ENCODE data around the gene RGS13.

RGS13 gene

GRCh38 chr1:192689459-192689858 is 53.5 kb downstream of the RGS13 start:
- no peak for DNase-seq

- DNase-seq, result no peak
Observed at GRCh38 chr1:192691041-192691440, 55.1 kb downstream of the RGS13 start.

DNA sequence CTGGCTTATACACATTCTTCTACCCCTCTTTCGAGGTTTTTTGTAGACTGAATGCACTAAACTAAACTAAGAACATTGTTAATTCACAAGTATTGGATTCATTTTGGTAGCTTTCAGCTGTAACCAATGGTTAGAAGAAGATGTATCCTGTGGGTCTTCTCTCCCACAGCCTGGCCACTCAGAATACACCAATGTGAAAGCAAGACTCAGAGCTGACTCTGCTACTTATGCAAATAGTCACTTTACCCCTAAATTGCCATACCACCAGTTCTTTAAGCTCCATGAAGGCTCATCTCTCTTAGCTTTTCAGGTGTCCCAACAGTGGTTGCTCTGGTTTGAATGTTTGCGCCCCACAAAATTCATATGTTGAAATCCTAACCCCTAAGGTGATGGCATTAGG is 60.1 kb downstream of the RGS13 start:
- no peak for DNase-seq

DNA sequence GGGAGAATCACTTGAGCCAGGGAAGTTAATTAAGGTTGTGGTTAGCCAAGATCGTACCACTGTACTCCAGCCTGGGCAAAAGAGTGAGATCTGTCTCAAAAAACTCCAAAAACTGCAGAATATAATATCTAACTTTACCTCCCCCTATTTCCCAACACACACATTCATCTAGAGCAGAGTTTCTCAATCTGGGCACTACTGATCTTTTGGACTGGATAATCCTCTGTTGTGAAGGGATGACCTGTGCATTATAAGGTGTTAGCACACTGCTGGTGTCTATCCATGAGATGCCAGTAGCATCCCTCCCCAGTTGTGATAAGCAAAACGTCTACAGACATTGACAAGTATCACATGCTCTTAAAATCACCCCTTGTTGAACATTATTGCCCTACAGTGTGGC is 61.8 kb downstream of the RGS13 start:
- DNase-seq, result no peak

DNA sequence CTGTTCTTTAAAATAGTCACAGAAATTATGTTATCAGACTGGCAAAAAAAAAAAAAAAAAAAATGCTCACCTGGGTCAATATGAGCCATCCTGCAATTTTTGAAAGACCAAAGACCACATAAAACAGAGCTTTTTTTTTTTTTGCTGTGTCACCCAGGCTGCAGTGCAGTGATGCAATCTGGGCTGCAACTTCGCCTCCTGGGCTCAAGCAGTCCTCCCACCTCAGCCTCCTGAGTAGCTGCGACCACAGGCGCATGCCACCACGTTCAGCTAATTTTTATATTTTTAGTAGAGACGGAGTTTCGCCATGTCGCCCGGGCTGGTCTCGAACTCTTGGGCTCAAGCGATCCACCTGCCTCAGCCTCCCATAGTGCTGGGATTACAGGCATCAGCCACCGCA is 62.8 kb downstream of the RGS13 start:
- DNase-seq, result no peak

DNA sequence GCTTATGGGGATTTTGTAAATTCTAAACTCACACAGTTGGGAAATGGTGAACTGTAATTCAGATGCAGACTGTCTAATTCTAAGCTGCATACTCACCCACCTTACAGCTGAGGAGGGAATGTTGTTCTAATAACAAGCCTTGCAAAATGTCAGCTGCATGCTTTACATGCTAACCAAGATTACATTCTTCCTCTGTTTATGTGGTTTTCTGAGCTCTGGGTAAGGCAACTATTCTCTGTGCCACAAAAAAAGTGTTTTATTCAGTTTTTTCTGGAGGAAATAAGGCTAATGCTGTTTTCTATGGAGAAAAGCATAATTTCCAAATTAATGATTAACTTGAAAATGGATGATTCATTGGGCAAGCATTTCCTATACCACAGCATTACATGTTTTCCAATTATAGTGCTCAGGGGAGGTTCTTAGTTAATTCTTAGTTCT is 64.9 kb downstream of the RGS13 start:
- DNase-seq, result no peak

DNA sequence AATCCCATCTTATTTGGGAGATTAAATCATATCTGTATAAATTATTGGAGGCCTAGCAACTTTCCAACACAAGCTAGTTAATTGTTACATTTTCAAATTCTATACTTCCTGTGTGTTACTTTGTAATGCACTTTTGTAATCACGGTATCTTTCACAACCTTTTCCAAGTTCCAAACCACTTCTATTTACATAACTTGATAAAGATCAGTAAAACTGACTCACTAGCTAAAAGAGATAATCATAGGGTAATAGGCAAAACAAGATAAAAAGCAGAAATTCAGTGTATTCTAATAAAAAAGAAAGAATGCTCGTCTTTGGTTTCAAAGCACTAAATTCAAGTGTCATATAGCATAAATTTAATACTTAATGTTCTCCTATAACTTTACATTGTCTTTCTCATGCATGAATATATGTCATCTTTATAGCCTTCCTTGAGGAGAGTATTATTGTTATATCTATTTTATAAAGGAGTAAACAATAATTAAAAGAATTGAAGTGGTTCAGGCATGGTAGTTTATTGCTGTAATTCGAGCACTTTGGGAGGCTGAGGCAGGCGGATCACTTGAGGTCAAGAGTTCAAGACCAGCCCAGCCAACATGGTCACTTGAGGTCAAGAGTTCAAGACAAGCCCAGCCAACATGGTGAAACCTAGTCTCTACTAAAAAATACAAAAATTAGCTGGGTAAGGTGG is 66.4 kb downstream of the RGS13 start:
- DNase-seq, result no peak

DNA sequence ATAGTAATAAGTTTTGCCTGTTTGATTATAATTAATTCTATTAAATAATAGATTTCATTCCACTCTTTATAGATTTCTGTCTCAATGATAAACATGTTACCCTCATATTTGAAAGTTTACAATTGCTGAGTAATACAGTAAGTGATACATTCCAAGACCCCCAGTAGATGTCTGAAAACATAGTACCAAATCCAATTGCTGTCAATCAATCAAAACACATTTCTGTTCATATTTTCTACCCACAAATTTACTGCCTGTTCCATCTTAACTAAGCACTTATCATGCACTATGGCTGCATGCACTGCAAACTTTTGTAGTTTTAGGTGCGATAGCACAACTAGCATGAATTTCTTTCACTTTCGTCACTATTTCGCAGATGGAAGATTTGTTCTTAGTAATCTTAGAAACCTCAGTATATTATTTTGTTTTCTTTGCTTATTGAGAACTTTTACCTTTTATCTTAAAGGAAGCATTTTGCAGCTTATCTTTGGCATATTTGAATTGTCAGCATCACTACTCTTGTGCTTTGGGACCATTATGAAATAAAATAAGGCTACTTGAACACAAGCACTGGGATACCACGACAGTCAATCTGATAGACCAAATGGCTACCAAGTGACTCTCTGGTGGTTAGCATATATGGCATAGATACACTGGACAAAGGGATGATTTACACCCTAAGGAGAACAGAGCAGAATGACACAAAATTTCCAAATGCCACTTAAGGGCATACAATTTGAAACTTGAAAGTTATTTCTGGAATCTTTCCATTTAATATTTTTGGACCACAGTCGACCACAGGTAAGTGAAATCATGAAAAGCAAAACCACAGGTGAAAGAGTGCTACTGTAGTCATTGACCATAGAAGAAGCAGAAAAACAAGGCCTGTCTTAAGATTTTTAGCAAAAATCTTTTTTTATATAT is 67.6 kb downstream of the RGS13 start:
- no peak for DNase-seq

GRCh38 chr1:192705510-192705909 is 69.6 kb downstream of the RGS13 start:
- no peak for DNase-seq

DNA sequence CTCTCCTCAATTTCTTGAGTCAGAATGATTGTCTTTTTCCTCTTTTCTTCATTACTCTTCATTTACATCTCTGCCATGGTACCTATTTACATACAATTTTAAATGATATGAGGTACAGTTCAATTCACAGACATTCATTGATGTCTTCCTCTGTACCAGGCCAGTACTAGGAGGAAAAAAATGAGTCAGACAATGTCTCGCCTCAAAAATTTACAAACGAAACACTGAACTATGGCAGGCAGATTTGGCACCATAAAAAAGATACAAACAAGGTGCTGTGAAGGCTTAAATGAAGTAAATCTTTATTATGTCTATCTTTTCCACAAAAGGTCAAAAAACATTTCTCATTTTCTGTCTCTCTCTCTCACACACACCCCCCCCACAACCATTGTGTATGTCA is 71.0 kb downstream of the RGS13 start:
- no peak for DNase-seq

GRCh38 chr1:192707978-192708547 is 72.1 kb downstream of the RGS13 start:
- DNase-seq, result no peak

DNA sequence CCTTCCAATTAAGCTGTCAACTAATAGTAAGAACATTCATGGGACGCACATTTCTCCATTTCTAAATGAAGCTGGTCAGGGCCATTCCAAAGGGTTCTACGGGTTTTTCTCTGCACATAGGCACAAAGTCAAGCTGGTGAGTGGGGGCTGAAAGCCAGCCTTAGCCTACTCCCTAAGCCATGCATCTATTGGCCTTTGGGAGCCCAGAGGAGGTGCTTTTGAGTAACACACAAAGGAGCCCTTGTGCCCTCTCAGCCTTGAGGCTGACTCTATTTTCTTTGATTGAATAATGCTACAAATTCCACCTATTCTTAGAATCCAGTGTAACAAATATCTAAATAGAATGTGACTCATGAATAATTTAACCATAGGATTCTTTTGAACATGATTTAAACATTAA is 73.6 kb downstream of the RGS13 start:
- DNase-seq, result no peak
